ENCODE measurements around the gene B4GAT1. TPM values are rescaled to one million over a fixed set of nuclear protein-coding genes. Genes with fewer than 3 reads are reported as not detected.
A peak's percentile ranks its signal among the peaks of the same experiment; 100 is the strongest.

The B4GAT1 gene
- polyA plus RNA-seq, 2 of the 4 experiments (the other 2 are of a cell fraction), result 11.0 to 18.0 TPM

- TF ChIP-seq TP53 (CRISPR knock-in tag; IDR thresholded peaks at IDR 0.05), result peak; percentile 48; the same call in 1 of the 2 replicates
- no peak for TF ChIP-seq HMGXB4 (CRISPR knock-in tag; IDR thresholded peaks at IDR 0.05; ENCODE audit: borderline replicate concordance)
- TF ChIP-seq CHD4 (IDR thresholded peaks at IDR 0.05; ENCODE audit: borderline replicate concordance), result no peak
- TF ChIP-seq NFE2L2 (conservative IDR thresholded peaks at IDR 0.05; ENCODE audit: low read length), result no peak
- peak in 1 of 2 experiments; percentile 8; a peak in 1 of 4 replicates for TF ChIP-seq CEBPB (IDR thresholded peaks at IDR 0.05)
- TF ChIP-seq GATA3 (IDR thresholded peaks at IDR 0.05; ENCODE audit: borderline replicate concordance), result peak; percentile 35; the same call in 1 of the 2 replicates
- TF ChIP-seq POLR2A (IDR thresholded peaks at IDR 0.05; ENCODE audit: low read length), result peak; percentile 34
- TF ChIP-seq POLR2AphosphoS2 (conservative IDR thresholded peaks at IDR 0.05; ENCODE audit: low read length), result no peak
- TF ChIP-seq MAFK (IDR thresholded peaks at IDR 0.05; ENCODE audit: partially characterized antibody), result no peak
- no peak for TF ChIP-seq FOSB (CRISPR knock-in tag; IDR thresholded peaks at IDR 0.05)
- TF ChIP-seq SREBF2 (IDR thresholded peaks at IDR 0.05), result no peak
- TF ChIP-seq FOSL2 (IDR thresholded peaks at IDR 0.05), result no peak
- TF ChIP-seq FOSL2 (CRISPR knock-in tag; IDR thresholded peaks at IDR 0.05), result peak; percentile 88
Measured at GRCh38 chr11:66336234-66337102, 11.0 kb downstream of the B4GAT1 start, which contains the start of gene RIN1 (continued).

GRCh38 chr11:66335531-66336233 is 11.7 kb downstream of the B4GAT1 start:
- H3K4me3 ChIP-seq, result peak overlapping the region; percentile 56
- no peak for FAIRE-seq
- no peaks in the 10 kb centered on the region for H3K9me3 ChIP-seq
- no peak for DNase-seq (ENCODE audit: low read depth in 1 of 2, low spot score in 1 of 2)
- ChIA-PET POLR2A (interaction anchor here (0.6 to 3.5 kb wide), 5 partner anchors 9 to 47 kb away, joined by 3 to 42 read pairs (median 4); partner anchors contain the start of genes BRMS1, CD248 and YIF1A), CTCF (interaction anchor here (0.7 to 8.7 kb wide), 16 partner anchors 9 to 63 kb away, joined by 3 to 247 read pairs (median 4); partner anchors contain the start of genes B4GAT1, BRMS1, CD248 and TMEM151A)
- peak; percentile 35 to 55 for ATAC-seq
- peaks cover 26% of the 10 kb centered on the region for H3K4me1 ChIP-seq
- peak overlapping the region; percentile 83 to 97 for H3K27ac ChIP-seq
- H3K4me2 ChIP-seq, result peak overlapping the region; percentile 92
- TF ChIP-seq BHLHE40 (IDR thresholded peaks at IDR 0.05; ENCODE audit: low read depth, low read length) (no peak), MAX (IDR thresholded peaks at IDR 0.05) (peak; percentile 74), ZC3H11A (IDR thresholded peaks at IDR 0.05) (0 out of 2 replicates have a peak, but pooled peaks have one; percentile 1), E2F6 (IDR thresholded peaks at IDR 0.05; ENCODE audit: borderline replicate concordance, low read depth) (peak; percentile 74; the same call in 1 of the 2 replicates), FOSL2 (IDR thresholded peaks at IDR 0.05) (no peak), FOSL2 (CRISPR knock-in tag; IDR thresholded peaks at IDR 0.05) (0 out of 2 replicates have a peak, but pooled peaks have one; percentile 2), POLR2A (IDR thresholded peaks at IDR 0.05; ENCODE audit: low read length) (no peak; the same call in 1 of the 2 replicates), RNF2 (IDR thresholded peaks at IDR 0.05; ENCODE audit: borderline replicate concordance, low read depth) (no peak), ATOH8 (CRISPR knock-in tag; IDR thresholded peaks at IDR 0.05; ENCODE audit: low read depth) (0 out of 2 replicates have a peak, but pooled peaks have one; percentile 55), ZNF302 (CRISPR knock-in tag; IDR thresholded peaks at IDR 0.05) (0 out of 2 replicates have a peak, but pooled peaks have one; percentile 36)
- WGBS (ENCODE audit: missing lambda C conversion rate), result 6% methylated on average over 26 of the region's 35 CpGs
